K562 (cell line): ENCODE results near the gene FOSL1.

Experiments used
- CHD1 ChIP-seq: fragments of 200-600 bp; sonication (generic); IDR thresholded peaks from one replicate; pipeline ENCODE4 v1.6.1; 2012; ENCODE audit warnings: mild to moderate bottlenecking, moderate library complexity, low read length, inconsistent platforms
- CTCF ChIP-seq, 3 experiments: IDR thresholded peaks in 2 of 3; conservative IDR thresholded peaks in 1 of 3; 2 replicates each; pipeline ENCODE4 v1.5.1; 2011 to 2012; ENCODE audit warnings: low read length in 3 of 3, mild to moderate bottlenecking in 3 of 3, control low read depth in 2 of 3, improper control_type of control experiment in 1 of 3, inconsistent platforms in 1 of 3, low read depth in 1 of 3, mixed read lengths in 1 of 3, moderate library complexity in 1 of 3; ENCODE audit not compliant: insufficient read depth in 2 of 3
- FOXJ2 ChIP-seq: fragments of 200-800 bp; sonication (Bioruptor generic); IDR thresholded peaks from 2 replicates; pipeline ENCODE4 v1.6.1; 2016; ENCODE audit warnings: missing genetic modification characterization, missing compliant biosample characterization
- FUS ChIP-seq: fragments of 200-400 bp; formaldehyde crosslinking; optimal IDR thresholded peaks from 2 replicates; pipeline ENCODE3; 2017; ENCODE audit warnings: low read depth, low read length
- SRSF1 ChIP-seq: fragments of 200-400 bp; formaldehyde crosslinking; IDR thresholded peaks from 2 replicates; pipeline ENCODE4 v1.6.1; 2017; ENCODE audit warnings: mild to moderate bottlenecking, low read depth, low read length, moderate library complexity
- ZBTB1 ChIP-seq: sonication (generic); formaldehyde crosslinking; IDR thresholded peaks from 2 replicates; pipeline ENCODE4 v1.8.1; 2023; ENCODE audit warnings: missing genetic modification reagents, low read depth, mild to moderate bottlenecking, borderline replicate concordance
- ZBTB7A ChIP-seq: IDR thresholded peaks from 2 replicates; pipeline ENCODE4 v1.6.1; 2011; ENCODE audit warnings: low read depth, mild to moderate bottlenecking, low read length, moderate library complexity, borderline replicate concordance; ENCODE audit not compliant: control insufficient read depth
- ZNF3 ChIP-seq: fragments of 250-450 bp; sonication (Bioruptor Pico); IDR thresholded peaks from 2 replicates; pipeline ENCODE4 v1.5.0; 2021; ENCODE audit warnings: mild to moderate bottlenecking, moderate library complexity

GRCh38 chr11:65868076-65868667, 32.0 kb downstream of the FOSL1 start:
- TF ChIP-seq ZNF3 (CRISPR knock-in tag) (no peak), FUS (no peak), ZBTB1 (CRISPR knock-in tag) (no peak), SRSF1 (no peak), ZBTB7A (no peak), CHD1 (no peak), CTCF (IDR thresholded peaks at IDR 0.05 in 2 of 3, conservative IDR thresholded peaks at IDR 0.05 in 1 of 3; ENCODE audit: insufficient read depth in 2 of 3, low read depth in 1 of 3, low read length in 3 of 3) (no peak), FOXJ2 (tag) (no peak)
